ENCODE measurements around the gene MRPL57.
"Not testable (repeated sequence)": the region's sequence is repeated elsewhere in the genome, so short reads cannot be mapped to it uniquely, and the experiment has no call there.

MRPL57 gene

DNA sequence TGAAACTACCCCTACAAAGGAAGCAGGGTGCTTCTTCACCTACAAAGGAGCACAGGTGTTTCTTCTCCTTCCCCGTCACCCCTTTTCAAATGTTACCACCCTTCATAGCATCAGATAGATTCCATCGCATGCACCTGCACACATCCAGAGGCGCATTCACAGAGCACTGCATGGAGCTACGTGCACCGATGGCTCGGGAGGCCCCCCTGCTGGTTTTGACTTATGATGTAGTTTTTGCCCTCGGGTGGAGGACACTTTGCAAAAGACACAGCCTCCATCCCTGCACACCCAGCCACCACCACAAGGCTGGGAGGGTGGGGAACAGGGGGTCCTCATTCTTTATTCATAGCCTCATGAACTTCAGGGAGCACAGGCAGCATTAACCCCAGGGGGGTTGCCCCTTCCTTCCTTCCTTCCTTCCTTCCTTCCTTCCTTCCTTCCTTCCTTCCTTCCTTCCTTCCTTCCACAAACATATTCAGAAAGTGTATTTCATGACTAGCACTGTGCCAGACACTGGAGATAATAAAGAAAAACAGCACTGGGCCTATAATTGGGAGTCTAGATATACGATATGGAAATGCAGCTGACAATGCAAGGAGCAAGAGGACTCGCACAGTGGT, 21.3 kb downstream of the MRPL57 start:
- not testable (repeated sequence) for DNase-seq

GRCh38 chr13:21198391-21198790, 21.9 kb downstream of the MRPL57 start:
- not testable (repeated sequence) for DNase-seq

DNA sequence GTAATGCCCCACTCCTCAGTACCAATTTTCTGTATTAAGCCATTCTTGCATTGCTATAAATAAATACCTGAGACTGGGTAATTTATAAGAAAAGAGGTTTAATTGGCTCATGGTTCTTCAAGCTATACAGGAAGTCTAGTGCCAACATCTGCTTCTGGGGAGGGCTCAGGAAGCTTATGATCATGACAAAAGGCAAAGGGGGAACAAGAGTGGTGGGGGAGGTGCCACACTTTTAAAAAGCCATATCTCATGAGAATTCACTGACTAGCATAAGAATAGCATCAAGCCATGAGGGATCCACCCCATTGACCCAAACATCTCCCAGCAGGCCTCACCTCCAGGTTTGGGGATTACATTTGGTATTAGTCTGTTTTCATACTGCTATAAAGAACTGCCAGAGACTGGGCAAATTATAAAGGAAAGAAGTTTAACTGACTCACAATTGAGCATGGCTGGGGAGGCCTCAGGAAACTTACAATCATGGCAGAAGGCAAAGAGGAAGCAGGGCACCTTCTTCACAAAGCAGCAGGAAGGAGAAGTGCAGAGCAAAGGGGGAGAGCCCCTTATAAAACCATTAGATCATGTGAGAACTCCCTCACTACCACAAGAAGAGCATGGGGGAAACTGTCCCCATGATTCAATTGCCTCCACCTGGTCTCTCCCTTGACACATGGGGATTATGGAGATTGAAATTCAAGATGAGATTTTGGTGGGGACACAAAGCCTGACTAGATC, 25.2 kb downstream of the MRPL57 start:
- DNase-seq = not testable (repeated sequence)

GRCh38 chr13:21202767-21203531, 26.5 kb downstream of the MRPL57 start:
- no peak for DNase-seq

GRCh38 chr13:21208652-21209154, 32.2 kb downstream of the MRPL57 start:
- no peak for DNase-seq

GRCh38 chr13:21212138-21212775, 35.8 kb downstream of the MRPL57 start:
- DNase-seq = no peak

- DNase-seq = not testable (repeated sequence)
These were observed 39.0 kb downstream of the MRPL57 start for GRCh38 chr13:21215419-21215818.

DNA sequence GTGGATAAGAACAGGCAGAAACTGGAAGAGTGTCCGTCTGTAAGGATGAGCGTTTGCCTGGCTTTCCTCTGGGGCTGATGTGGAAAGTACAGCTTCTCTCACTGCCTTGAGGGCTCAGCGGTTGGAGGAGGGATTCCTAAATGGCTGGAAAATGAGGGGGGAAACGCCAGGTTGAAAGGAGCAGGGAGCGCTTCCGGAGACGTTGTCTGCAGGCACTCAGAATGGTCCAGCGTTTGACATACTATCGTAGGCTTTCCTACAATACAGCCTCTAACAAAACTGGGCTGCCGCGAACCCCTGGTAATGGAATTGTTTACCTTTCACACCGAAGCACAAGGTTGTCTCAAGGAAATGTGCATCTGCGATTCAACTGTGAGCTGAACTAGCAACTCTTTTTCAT, 39.9 kb downstream of the MRPL57 start:
- no peak for DNase-seq

DNA sequence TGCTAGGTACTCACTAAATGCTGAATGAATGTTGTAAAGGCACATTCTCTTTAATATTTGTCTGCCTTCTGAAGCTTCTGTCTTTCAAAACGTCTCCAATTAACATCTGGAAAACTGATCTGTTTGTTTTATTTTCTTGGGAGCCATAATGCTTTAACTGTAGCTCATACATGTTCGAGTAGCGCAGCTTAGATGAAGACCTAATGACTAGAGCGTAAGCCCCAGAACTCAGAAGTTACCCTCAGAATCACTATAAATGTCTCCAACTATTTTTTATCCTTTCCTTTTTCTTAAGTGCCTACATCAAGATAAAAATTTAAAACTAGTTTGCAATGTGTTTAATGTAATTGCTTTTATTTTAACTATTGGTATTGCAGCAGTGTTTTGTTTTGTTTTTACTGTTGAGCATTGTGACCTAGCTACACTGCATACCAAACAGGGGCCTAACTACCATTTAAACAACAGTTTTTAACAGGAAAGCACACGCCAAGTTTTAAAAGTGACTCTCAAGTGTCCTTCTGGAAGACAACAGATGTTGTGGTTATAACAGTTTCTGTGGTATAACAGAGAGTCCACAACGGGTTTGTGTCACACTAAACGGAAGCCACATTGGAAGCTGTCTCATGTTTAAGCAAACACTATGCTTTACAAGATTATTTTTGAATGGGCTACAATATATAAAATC, 42.0 kb downstream of the MRPL57 start:
- DNase-seq = no peak

- no peak for DNase-seq
These were observed 42.6 kb downstream of the MRPL57 start for GRCh38 chr13:21219036-21219381.

DNA sequence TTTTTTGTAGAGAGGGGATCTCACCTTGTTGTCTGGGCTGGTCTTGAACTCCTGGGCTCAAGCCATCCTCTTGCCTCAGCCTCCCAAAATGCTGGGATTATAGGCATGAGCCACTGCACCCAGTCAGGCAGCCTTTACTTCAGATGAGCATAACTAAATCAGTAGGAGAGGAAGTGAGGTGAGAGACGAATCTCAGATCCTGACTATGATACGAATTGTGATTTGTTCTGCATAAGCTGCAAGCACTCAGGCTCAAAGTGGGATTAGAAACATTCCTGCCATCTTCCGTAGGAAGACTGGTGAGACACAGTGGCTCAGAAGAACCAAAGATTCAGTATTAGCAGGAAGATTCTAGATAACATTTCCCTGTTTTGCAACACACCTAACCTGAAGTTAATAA, 43.3 kb downstream of the MRPL57 start:
- DNase-seq = not testable (repeated sequence)

DNA sequence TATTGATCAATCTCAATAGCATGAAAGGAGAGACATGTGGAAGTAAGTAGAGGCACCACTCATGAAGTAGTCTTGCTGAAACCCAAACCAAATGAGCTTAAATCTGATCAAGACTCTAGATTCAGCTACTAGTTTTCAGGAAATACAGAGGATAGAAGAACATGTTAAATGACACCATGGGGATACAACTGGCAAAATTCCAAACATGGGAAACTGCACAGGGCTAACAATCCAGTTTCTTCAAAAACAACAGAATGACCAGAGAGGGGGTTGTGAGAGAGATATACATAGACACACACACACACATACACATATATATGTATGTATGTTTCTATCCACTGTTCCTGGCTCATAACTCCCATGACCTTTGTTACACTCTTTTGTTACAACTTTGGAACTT, 44.8 kb downstream of the MRPL57 start:
- DNase-seq = no peak

DNA sequence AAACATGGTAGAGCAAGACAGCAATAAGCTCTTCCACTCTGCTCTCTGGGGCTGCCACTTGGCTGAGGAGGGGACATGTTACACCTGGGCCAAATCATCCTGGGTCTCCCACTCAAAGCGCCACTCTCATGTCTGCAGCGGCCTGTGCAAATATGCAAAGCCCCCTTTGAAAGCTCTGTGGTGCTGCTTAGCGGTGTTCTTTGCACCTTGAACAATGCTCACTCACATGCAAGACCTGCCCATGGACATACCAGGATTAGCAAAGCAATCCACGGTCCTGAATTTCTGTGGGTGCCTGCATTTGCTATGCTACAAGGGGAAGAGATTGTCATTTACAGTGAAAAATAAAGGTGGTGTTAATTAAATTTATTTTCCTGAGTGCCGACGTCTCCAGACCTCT, 48.6 kb downstream of the MRPL57 start:
- no peak for DNase-seq

GRCh38 chr13:21225841-21226581, 49.6 kb downstream of the MRPL57 start:
- DNase-seq = no peak

- no peak for DNase-seq
These were observed 51.5 kb downstream of the MRPL57 start for GRCh38 chr13:21227917-21228316.

All from right hindlimb (tissue), 1 donor.